IPS-NIHi7 (cell line): ENCODE measurements around the gene RAET1E.
"Not testable (repeated sequence)": the region's sequence is repeated elsewhere in the genome, so short reads cannot be mapped to it uniquely, and the experiment has no call there.

Source experiments
- DNase-seq: peaks from one replicate; pipeline ENCODE4 v3.0.0; 2012; ENCODE audit warnings: mixed read lengths; ENCODE audit errors: extremely low spot score

The RAET1E gene

DNA sequence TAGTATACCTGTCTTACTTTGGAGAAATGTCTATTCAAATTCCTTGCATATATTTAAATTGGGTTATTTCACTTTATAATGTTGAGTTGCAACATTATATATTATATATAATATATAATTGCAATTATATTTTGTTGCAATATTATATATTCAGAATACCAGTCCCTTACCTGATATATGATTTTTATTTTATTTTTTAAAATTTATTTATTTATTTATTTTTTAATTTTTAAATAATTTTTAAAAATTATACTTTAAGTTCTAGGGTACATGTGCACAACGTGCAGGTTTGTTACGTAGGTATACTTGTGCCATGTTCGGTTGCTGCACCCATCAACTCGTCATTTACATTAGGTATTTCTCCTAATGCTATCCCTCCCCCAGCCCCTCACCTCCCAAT, 29.1 kb upstream of the RAET1E start:
- DNase-seq: not testable (repeated sequence)

DNA sequence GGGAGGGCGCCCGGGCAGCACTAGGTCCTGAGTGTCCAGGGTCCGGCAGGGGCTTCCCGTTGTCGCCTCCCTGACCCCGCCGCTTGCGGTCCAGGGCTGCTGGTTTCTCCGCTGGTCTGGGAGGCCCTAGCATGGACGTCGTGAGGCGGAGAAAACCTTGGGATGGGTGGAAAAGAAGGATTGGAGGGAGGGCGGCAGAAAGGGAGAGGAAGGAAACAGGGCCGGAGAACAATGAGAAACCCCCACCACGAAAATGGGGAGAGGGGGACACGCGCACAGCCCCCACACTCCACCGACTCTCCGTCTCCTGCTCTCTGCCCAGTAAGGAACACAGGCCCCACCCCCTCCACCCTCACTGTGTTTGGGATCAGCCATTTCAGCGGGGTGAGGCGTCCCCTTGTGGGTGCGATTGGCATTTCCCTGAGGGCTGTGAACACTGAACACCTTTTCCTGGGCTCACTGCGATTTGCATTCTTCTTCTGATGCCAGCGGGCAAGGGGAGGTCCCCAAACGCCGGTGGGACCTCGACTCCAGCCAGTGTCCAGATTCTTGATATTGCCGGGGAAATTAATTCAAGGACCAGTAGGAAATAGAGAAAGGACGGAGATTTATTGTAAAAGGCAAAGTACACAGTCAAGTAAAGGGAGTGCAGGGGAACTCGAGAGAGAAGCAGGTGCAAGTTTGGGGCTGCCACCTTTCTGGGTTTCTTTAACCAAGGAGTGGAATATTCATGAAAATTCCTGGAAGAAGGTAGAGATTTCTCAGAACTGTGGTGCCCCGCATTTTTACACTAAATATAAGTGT, 28.3 kb upstream of the RAET1E start:
- DNase-seq: peak; percentile 66

DNA sequence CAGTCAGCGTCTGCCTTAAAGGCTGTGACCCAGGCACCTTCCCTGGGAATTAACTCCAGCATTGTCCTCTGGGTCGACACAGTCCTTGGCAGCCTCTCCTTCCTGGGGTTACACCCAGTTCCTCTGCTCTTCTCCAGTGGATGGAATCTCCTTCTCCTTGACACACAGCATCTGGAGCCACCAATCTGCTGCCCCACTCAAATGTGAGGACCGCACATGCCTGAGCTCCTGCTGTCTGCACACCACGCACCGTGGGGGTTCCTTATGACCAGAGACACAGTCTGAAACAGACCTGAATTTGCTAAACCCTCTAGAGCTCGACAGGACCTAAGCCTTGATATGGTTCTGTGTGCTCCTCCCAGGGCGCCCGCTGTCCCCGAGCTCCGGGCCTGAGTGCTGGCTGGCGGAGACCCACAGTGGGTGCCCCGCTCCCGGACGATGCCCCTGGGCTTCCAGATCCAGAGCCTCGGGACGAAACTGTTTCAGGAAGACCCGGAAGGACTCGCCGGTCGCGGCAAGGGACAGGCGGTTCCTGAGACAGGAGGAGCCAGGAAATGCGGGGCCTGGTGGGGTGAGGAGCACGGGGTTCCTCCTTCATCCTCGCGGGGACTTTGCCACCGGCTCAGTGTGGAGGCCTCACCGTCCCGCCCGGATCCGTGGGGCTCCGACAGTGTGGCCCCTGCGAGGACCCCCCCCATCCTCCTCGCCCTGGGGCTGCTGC, 27.5 kb upstream of the RAET1E start:
- DNase-seq: no peak

DNA sequence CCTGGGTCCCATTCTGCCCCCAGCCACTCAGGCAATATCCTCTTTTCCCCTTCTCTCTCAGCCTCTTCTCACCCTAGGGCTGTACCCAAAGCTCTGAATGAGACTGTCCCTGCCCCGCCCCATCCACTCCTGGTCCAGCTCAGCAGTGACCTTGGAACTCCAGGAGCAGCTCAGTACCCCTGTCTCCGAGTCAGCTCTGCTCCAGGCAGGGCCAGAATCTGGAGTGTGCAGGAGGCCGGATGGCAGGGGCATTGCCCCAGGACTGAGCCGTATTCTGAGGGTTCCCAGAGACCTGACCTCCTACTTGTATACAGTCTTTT, 27.0 kb upstream of the RAET1E start:
- no peak for DNase-seq

DNA sequence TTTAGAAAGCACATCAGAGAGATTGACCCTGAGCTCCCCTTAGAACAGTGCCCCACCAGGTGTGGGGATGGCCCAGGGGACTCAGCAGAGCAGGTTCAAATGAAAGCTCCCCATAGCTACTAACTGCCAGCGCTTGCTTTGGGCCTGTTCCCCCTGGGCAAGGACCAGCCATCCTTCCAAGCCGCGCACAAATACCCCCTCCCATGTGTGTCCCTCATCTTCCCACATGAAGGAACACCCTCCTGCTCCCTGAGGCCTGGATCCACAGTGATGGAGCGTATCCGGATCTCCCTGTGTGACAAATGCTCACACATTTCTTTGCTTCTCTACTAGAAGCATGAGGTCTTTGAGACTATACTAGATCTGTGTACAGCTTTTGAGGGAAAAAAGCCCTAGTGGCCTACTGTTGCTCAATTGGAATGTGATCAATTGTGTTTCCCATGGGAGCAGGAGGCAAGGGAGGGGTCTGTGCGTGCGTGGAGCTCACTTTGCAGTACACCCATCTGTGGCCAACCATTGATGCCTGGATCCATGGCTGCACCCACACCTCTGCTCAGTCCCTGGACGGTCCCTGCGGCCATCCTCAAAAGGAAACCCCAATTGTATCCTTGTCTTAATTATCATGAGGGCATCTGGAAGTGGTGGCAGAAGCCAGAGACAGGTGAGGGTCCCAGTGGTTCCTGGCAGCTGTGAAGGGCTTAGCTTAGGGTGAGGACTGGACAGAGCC, 26.5 kb upstream of the RAET1E start:
- no peak for DNase-seq

DNA sequence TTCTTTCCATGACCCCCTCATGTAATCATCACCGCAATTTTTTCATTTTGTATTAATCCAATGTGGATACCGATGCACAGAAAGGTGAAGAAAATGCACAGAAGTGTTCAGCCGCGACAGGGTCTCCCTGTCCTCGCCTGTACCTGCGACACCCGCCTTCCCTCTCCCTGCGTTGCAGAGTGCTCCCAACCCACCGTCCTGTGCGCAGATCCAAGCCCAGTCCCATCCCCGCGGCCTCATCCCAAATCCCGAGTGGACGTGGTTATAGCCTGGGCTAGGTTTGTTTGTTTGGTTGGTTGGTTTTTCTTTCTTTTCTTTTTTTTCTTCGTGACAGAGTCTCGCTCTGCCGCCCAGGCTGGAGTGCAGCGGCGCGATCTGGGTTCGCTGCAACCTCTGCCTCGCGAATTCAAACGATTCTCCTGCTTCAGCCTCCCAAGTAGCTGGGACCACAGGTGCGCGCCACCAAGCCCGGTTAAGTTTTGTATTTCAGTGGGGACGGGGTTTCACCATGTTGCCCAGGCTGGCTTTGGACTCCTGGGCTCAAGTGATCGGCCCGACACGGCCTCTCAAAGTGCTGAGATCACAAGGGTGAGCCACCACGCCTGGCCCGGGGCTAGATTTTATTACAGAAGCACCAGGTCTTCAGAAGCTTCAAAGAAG, 25.5 kb upstream of the RAET1E start:
- no peak for DNase-seq

DNA sequence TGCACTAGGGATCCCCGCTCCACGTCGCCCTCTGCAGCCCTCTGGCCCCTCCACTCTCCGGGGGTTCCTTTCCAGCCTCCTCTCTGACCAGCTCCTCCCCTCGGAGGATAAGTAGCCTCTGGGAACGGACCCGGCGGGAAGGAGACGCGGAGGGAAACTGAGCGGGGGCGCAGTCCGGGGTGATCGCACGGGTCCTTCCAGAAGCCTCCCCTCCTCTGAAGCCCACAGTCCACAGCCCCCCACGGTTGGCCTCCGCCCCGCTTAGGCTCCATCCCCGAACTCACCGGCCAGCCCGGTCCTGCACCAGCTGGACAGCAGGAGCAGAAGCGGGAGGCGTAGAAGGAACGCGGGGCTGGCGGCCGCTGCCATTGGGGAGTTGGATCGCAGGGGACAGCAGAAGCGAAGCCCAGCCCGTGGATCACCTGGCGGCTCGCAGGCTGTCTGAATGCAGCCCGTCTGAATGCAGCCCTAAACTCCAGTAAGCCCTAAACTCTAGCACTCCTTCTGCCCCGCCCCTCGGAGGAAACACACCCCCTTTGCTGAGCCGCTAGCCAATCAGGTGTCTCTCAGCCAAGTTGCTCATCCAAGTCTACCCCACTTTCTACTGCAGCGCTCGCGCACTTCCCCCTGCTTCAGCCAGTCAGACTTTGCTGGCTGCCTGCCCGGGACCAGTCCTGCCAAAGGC, 24.9 kb upstream of the RAET1E start, which contains the start of gene RAET1G:
TSS of gene RAET1G (minus strand) at position 480 of the 685 bp plus-strand sequence. CDS start at position 369, 111 bp downstream.
- DNase-seq: peak; percentile 95

DNA sequence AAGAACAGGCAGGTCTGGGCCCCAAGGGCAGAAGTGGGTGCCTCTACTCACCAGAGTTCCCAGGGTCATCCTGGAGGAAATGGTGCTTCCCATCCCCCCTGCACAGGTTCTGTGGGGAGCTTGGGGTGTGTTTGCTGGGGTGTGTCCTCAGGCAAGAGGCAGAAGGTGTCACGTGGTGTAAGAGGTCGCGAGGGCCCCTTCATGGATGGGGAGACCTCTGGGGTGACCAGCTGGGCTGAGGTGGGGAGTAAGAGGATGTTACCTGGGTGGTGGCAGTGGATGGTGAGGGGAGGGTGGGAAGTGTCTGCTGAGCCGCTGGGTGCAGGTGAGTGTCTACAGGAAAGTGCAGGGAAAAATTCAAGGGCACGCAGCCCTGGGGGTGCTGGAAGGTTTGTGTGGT, 24.2 kb upstream of the RAET1E start:
- DNase-seq: not testable (repeated sequence)

DNA sequence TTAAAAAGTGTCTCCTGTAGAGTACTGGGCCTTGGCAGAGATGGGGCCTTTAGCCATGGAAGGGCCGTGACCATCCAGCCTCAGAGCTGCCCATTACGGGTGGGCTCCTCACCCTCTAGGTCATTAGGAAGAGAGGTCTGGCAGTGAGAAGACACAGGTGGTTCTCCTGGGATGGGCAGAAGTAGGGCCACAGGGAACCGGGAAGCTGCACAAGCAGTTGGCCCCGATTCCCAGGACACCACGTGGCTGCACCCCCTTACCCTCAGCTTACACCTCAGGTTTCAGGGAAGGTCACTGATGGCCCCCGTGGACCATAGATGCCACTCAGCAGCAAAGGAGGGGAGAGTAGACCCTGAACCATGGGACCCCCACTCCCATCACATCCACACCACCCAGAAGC, 23.4 kb upstream of the RAET1E start:
- no peak for DNase-seq

DNA sequence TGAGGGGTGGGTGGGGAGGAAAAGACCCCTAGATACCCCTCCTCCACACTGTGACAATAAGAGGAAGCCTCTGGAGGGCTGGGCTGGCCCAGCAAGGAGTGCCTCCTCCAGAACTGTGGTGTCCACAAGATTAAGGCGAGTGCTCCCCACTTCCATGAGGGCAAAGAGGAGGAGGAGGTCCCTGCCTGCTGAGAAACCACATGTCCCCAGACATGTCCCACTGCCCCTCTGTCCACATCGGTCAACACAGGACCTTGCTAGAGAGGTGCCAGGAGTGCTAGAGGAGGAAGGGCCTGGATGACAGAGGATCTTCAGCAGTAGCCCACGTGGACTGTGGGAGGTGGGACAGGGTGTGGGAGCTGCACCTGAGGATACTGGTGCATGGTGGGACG, 21.9 kb upstream of the RAET1E start:
- DNase-seq: no peak

DNA sequence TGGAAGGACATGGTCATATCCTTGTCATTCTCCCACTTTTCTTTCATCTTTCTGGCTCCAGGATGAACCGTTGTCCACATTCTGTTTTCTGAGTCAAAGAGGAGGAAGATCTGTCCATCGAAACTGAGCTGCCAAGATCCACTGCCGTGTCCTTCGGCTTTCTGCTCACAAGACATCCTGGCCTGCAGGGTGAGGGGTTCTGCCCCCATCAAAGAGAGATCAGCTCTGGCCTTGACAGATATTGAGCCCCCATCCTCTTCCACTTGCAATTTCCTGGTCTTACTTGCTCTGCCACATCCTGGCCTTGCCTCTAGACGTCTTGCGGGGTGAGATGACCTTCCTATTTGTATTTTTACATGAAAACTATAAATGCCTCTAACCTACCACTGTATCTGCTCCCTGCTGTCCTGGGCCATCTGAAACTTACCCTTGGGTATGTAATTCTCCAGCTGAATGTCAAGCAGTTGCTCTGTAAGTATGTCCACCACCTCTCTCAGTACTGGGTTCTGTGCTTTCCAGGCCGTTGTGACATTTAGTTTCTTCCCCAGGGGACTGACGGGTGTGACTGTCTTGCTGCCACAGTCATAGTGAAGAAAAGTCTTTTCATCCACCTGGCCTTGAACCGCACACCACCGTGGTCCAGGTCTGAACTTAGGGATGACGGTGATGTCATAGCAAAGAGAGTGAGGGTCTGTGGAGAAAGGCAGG, 21.4 kb upstream of the RAET1E start:
- not testable (repeated sequence) for DNase-seq

DNA sequence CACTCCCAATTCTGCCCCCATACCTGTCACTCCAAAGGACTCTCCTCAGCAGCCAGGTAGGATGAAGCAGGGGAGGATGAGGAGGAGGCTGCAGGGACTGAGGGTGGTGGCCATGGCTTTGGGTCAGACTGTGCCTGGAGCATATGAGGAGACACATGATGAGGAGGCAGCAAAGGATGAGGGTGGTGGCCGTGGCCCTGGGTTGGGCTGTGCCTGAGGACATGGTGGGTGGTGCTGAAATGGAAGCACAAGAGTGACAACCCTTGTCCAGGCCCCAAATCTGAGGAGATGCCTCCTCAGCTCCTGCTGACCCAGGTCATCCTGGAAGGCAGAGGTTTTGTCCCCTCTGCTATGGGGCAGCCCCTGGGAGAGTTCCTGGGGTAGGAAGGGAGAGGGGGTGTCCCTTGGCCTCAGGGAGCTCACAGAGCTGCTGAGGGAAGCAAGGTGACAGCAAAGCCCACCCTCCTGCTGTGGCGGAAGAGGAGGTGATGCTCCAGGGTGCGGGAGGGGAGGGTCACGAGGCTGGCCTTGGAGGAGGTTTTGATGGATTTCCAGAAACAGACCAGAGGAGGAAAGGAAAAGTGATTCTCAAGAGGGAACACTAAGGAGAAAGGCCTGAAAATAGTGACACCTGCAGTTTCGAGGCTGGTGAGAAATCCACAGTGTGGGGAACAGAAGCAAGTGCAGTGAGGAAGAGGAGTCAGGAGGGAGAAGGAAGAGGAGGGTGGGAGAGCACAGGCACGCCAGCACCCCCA, 20.4 kb upstream of the RAET1E start:
- no peak for DNase-seq

DNA sequence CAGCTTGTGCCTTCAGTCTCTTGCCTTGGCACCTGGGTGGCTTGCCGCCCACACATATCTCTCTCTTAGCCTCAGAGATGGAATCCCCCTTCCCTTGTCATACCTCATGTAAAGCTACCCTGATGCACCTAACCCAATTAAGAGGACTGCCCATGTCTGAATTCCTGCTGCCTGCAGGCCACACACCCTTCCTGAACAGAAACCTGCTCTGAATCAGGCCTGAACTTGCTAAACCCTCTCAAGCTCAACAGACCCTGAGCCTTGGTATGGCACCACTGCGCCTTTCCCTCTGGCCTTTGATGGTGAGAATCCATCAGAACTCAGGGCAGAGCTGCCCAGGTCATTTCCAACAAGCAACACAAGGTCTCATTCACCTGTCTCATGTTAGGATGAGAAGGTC, 19.8 kb upstream of the RAET1E start:
- no peak for DNase-seq

DNA sequence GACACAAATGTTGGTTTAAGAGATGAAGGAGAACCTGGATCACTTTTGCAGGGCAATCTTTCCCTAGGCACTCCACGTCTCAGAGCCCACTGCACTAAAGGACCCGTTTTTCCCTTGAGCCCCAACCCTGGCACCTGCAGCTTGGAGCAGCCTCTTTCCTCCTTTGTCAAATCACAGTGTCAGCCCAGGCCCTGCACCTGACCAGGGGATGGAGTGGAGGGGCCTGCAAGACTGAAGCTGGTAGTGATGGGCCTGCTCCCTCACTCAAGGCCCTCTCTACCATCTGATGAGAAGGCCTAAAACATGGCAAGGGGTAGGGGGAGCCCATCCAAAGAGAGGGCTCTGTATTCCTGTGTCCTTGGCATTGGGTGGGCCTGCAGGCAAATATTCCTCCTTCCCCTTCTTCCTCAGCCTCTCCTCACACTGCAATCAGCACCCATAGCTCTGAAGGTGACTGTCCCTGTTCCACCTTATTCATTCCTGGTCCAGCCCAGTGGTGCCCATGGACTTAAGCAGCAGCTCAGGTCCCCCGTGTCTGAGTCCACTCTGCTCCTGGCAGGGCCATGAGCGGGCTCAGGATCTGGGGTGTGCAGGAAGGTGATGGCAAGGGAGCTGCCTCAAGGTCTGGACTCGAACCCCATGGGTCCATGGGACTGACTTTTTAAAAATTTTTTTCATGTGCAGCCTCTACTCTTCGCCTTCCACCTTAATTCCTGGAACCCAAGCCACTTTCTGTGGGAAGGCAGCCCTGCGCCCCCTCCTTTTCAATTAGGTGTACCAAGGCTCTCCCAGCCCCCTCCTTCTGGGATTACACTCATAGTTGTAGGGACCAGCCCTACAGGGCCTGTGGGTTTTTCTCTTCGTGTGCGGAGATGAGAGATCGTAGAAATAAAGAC, 18.3 kb upstream of the RAET1E start:
- DNase-seq: no peak

DNA sequence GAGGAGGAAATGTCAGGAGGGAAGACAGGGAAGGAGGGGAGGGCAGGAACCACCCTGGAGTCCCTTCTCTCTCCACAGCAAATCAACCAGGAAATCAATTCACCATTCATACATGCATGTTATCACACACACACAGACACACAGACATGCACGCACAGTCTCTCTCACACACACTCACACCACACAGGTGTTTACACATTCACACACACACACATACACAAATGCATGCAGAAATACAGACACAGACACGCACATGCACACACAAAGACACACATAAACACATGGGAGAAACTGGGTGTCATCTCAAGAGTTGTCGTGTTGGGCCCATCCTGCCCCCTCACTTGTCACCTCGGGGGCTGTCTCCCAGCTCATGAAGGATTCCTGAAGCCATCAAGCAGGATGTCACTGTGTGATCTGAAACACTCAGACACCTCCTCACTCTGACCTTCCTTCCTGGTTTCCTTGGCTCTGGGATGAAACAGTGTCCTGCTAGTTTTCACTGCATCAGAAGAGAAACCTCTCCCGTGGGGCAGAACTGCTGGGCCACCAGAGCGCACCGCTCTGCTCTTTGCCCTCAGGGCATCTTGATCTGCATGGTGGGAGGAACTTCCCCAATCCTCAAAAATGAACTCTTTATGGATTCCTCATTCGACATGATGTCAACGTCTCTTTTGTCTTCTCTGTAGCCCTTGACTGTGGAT, 15.8 kb upstream of the RAET1E start:
- no peak for DNase-seq

DNA sequence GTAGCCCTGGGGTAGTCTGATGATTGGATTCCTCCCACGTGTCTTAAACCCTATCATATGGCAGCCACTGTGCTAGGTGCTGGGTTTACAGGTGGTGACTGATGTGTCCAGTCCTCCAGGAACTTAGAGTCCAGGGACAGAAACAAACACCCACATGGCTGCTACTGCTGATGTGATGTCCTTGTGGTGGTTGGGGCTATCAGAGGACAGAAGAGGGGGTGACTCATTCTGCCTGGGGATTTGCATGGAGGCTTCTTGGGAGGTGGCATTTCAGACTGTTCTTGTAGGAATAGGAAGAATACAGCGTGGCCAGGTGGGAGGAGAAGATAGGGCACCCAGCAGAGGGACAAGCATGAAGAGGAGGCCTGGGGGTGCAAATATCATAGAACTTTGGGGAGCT, 15.2 kb upstream of the RAET1E start:
- no peak for DNase-seq

DNA sequence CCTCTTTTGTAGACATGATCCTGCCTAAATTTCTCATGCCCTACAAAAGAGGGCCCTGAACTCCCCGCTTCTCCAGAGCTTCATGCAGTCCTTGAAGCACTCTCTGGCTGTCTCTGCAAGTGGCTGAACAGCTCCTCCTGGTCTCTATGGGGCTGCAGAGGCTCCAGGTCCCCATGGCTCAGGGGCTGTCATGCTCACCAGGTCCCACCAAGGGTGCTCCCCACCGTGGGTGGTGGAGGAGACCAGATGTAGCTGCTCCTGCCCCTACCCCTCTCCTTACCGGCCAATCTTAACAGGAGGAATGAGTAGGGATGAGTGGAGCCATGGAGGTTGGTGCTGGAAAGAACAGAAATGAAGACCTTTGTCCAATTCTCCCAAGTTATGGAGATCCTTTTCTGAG, 14.8 kb upstream of the RAET1E start:
- DNase-seq: not testable (repeated sequence)

DNA sequence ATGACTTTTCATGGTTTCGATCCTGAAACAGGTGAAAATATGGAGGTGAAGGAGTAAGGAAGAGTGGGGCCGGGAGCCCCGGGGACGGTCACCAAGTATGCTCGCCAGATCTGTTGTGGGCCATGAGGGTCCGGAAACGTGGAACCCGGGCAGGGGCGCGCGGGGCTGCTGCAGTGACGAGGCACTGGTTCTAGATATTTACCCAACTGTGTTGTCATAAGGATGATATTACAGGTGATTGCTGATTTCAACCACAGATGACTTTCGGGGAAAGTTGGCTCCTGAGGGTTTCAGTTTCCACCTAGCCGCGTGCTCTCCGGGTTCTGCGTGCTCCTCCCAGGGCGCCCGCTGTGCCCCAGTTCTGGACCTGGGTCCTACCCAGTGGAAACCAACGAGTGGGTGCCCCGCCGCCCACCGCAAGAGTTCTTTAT, 12.8 kb upstream of the RAET1E start:
- no peak for DNase-seq
